Fibroblast of lung (primary cell): ENCODE data around the gene MAMLD1. TPM values are rescaled to one million over a fixed set of nuclear protein-coding genes. Genes with fewer than 3 reads are reported as not detected.

Source experiments
- DNase-seq, 2 donors: peaks; one replicate each; pipeline versions ENCODE4 v3.0.0 to v3.0.0-alpha.2; 2010; ENCODE audit warnings: low read depth in 2 of 2
- H2AFZ ChIP-seq: 2 replicates; pipeline ENCODE4 v1.5.1; 2012; ENCODE audit warnings: low read length, control low read depth, inconsistent platforms
- H3K27ac ChIP-seq: 2 replicates; pipeline ENCODE4 v1.5.1; 2011; ENCODE audit warnings: low read length, control low read depth; ENCODE audit not compliant: insufficient read depth
- H3K27me3 ChIP-seq: 2 replicates; pipeline ENCODE4 v1.5.1; 2011; ENCODE audit warnings: mild to moderate bottlenecking, low read length; ENCODE audit not compliant: control insufficient read depth, insufficient read depth
- H3K36me3 ChIP-seq: 2 replicates; pipeline ENCODE4 v1.5.1; 2011; ENCODE audit warnings: low read length; ENCODE audit not compliant: control insufficient read depth, insufficient read depth
- H3K4me1 ChIP-seq: 2 replicates; pipeline ENCODE4 v1.5.1; 2011; ENCODE audit warnings: low read length; ENCODE audit not compliant: control insufficient read depth, insufficient read depth; ENCODE audit errors: extremely low read depth
- H3K4me2 ChIP-seq: 2 replicates; pipeline ENCODE4 v1.5.1; 2011; ENCODE audit warnings: low read length, control low read depth; ENCODE audit not compliant: insufficient read depth; ENCODE audit errors: extremely low read depth
- H3K4me3 ChIP-seq, 4 experiments: fragments of 200-600 bp in 1 of 4; sonication (generic) in 1 of 4; replicated peaks in 1 of 4; 2 replicates each; pipeline ENCODE4 v1.5.1; 2011 to 2016; ENCODE audit warnings: low read length in 4 of 4, low read depth in 3 of 4, mild to moderate bottlenecking in 3 of 4, control low read depth in 2 of 4, inconsistent platforms in 1 of 4, mixed read lengths in 1 of 4; ENCODE audit not compliant: insufficient read depth in 1 of 4; ENCODE audit errors: control extremely low read depth in 1 of 4
- H3K79me2 ChIP-seq: 2 replicates; pipeline ENCODE4 v1.5.1; 2012; ENCODE audit warnings: mild to moderate bottlenecking, low read length, inconsistent platforms; ENCODE audit not compliant: control insufficient read depth, insufficient read depth
- H3K9ac ChIP-seq: 2 replicates; pipeline ENCODE4 v1.5.1; 2011; ENCODE audit warnings: mild to moderate bottlenecking, low read length, control low read depth; ENCODE audit not compliant: insufficient read depth
- H3K9me3 ChIP-seq: 2 replicates; pipeline ENCODE4 v1.5.1; 2012; ENCODE audit warnings: low read depth, low read length; ENCODE audit not compliant: control insufficient read depth, insufficient read depth
- H4K20me1 ChIP-seq: 2 replicates; pipeline ENCODE4 v1.5.1; 2011; ENCODE audit warnings: low read length; ENCODE audit not compliant: control insufficient read depth, insufficient read depth; ENCODE audit errors: extremely low read depth
- EZH2 ChIP-seq: IDR thresholded peaks from 2 replicates; pipeline ENCODE4 v1.5.1; 2012; ENCODE audit warnings: low read length, control low read depth, mild to moderate bottlenecking; ENCODE audit errors: missing control alignments
- polyA plus RNA-seq, 2 donors: library from polyadenylated mRNA; depleted of rRNA in 1 of 2; stranded (reverse) in 1 of 2; unstranded in 1 of 2; fragments of >200 nt; gene quantifications; 2 replicates each; pipeline ENCODE4 v1.2.1, GENCODE V29; 2011 to 2012; ENCODE audit warnings: missing spikeins in 1 of 2
- total RNA-seq: library from RNA; depleted of rRNA; stranded (reverse); fragments of >200 nt; gene quantifications from 2 replicates; pipeline ENCODE4 v1.2.1, GENCODE V29; 2014
- TF ChIP-seq, protein P1 (sequence below), 2 donors: IDR thresholded peaks in 1 of 2; conservative IDR thresholded peaks in 1 of 2; 1 replicate in 1 of 2; 2 replicates in 1 of 2; pipeline ENCODE4 v1.5.1; 2011 to 2012; ENCODE audit warnings: low read length in 2 of 2, control low read depth in 1 of 2, inconsistent platforms in 1 of 2, low read depth in 1 of 2, mild to moderate bottlenecking in 1 of 2

Gene MAMLD1
- total and polyA plus RNA-seq, 2 donors (not counting 1 experiment from before 2014, with no cell fraction given) = 3.6 to 15.5 TPM

GRCh38 chrX:150411656-150412055 is 48.5 kb downstream of the MAMLD1 start:
- H4K20me1 ChIP-seq = no peaks in the 10 kb centered on the region
- DNase-seq = no peak
- H3K4me1 ChIP-seq = no peaks in the 10 kb centered on the region
- H3K9ac ChIP-seq = no peak overlapping the region
- H3K79me2 ChIP-seq = peaks cover 13% of the 10 kb centered on the region
- no peak overlapping the region for H3K4me3 ChIP-seq
- no peak overlapping the region for H3K4me2 ChIP-seq
- H3K36me3 ChIP-seq = no peaks in the 10 kb centered on the region
- no peak overlapping the region for H2AFZ ChIP-seq
- H3K9me3 ChIP-seq = no peaks in the 10 kb centered on the region
- no peaks in the 10 kb centered on the region for H3K27me3 ChIP-seq
- no peak for TF ChIP-seq EZH2
- TF ChIP-seq, protein P1, sequence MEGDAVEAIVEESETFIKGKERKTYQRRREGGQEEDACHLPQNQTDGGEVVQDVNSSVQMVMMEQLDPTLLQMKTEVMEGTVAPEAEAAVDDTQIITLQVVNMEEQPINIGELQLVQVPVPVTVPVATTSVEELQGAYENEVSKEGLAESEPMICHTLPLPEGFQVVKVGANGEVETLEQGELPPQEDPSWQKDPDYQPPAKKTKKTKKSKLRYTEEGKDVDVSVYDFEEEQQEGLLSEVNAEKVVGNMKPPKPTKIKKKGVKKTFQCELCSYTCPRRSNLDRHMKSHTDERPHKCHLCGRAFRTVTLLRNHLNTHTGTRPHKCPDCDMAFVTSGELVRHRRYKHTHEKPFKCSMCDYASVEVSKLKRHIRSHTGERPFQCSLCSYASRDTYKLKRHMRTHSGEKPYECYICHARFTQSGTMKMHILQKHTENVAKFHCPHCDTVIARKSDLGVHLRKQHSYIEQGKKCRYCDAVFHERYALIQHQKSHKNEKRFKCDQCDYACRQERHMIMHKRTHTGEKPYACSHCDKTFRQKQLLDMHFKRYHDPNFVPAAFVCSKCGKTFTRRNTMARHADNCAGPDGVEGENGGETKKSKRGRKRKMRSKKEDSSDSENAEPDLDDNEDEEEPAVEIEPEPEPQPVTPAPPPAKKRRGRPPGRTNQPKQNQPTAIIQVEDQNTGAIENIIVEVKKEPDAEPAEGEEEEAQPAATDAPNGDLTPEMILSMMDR (conservative IDR thresholded peaks at IDR 0.05 in 1 of 2, IDR thresholded peaks at IDR 0.05 in 1 of 2; ENCODE audit: low read depth in 1 of 2, low read length in 2 of 2) = no peak
- no peak overlapping the region for H3K27ac ChIP-seq

GRCh38 chrX:150414228-150414627 is 51.1 kb downstream of the MAMLD1 start:
- Histone ChIP-seq H3K9me3 (no peaks in the 10 kb centered on the region), H3K4me1 (no peaks in the 10 kb centered on the region), H4K20me1 (no peaks in the 10 kb centered on the region), H3K9ac (no peak overlapping the region), H3K36me3 (no peaks in the 10 kb centered on the region), H2AFZ (no peak overlapping the region), H3K79me2 (peaks cover 8% of the 10 kb centered on the region), H3K4me2 (no peak overlapping the region), H3K27me3 (no peaks in the 10 kb centered on the region), H3K27ac (no peak overlapping the region), H3K4me3 (no peak overlapping the region)
- no peak for DNase-seq
- TF ChIP-seq EZH2 = no peak
- TF ChIP-seq, protein P1 (conservative IDR thresholded peaks at IDR 0.05 in 1 of 2, IDR thresholded peaks at IDR 0.05 in 1 of 2; ENCODE audit: low read depth in 1 of 2, low read length in 2 of 2) = no peak

DNA sequence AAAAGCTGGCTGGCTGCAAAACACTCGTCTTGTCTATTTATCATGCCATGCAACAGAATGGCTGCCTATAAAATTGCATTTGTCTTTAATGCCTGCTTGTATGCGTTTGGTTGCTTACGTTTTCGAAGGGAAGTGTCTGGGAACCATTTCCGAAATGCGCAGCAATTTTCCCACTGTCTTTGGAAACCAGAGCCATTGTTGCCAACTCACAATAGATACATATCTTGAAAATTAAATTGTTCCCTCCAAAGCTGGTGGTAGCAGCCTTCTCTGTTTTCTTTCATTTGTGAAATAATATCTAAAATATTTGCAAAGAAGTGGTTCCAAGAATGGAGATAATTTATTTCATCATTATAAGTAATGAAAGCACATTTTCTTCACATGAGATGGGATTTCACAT is 53.4 kb downstream of the MAMLD1 start:
- Histone ChIP-seq H3K27ac (no peak overlapping the region), H3K4me1 (no peaks in the 10 kb centered on the region), H3K4me3 (no peak overlapping the region), H4K20me1 (no peaks in the 10 kb centered on the region), H3K36me3 (no peaks in the 10 kb centered on the region), H2AFZ (no peak overlapping the region), H3K79me2 (no peaks in the 10 kb centered on the region), H3K27me3 (no peaks in the 10 kb centered on the region), H3K9me3 (no peaks in the 10 kb centered on the region), H3K4me2 (no peak overlapping the region), H3K9ac (no peak overlapping the region)
- TF ChIP-seq, protein P1 (conservative IDR thresholded peaks at IDR 0.05 in 1 of 2, IDR thresholded peaks at IDR 0.05 in 1 of 2; ENCODE audit: low read depth in 1 of 2, low read length in 2 of 2) = no peak
- TF ChIP-seq EZH2 = no peak
- no peak for DNase-seq
